GM12878 (cell line): ENCODE data around the gene SMURF1. TPM values are rescaled to one million over a fixed set of nuclear protein-coding genes. Genes with fewer than 3 reads are reported as not detected.

Experiments
- ATAC-seq: fragments of 200-7000 bp; cut with Tn5 transposase; 3 replicates; pipeline ENCODE4 v1.9.1; 2020; ENCODE audit warnings: mild to moderate bottlenecking, moderate library complexity
- BruUV-seq: library from RNA; stranded (reverse); fragments of 400-500 nt; replicated peaks from 2 replicates; lab custom pipeline; 2021; lab: Mats Ljungman, UMichigan
- CTCF ChIA-PET: fragments of 300-600 bp; sonication (Branson Sonifier 250); formaldehyde crosslinking; extraction: SDS; loops from one replicate; lab custom pipeline; 2021; ENCODE audit warnings: inconsistent platforms; lab: Yijun Ruan, JAX
- POLR2A ChIA-PET: fragments of 350-600 bp; formaldehyde crosslinking; extraction: SDS; loops from one replicate; lab custom pipeline; 2021; ENCODE audit warnings: inconsistent platforms; lab: Charles Lee
- RAD21 ChIA-PET: fragments of 300-600 bp; sonication (Branson Sonifier 250); formaldehyde crosslinking; loops from one replicate; lab custom pipeline; 2023; ENCODE audit warnings: antibody characterized with exemption; ENCODE audit not compliant: unreplicated experiment; lab: Charles Lee
- SMC1A ChIA-PET: fragments of 300-600 bp; sonication (Branson Sonifier 250); formaldehyde crosslinking; loops from one replicate; lab custom pipeline; 2023; ENCODE audit not compliant: unreplicated experiment, uncharacterized antibody; lab: Charles Lee
- DNase-seq: peaks from one replicate; pipeline ENCODE4 v3.0.0-alpha.2; 2011; ENCODE audit warnings: low read depth, low spot score
- FAIRE-seq: peaks from 3 replicates; lab custom pipeline; 2011; peaks lifted over from hg19 to GRCh38; lab: Jason Lieb, UNC
- H2AFZ ChIP-seq: 2 replicates; pipeline ENCODE4 v1.6.0; 2011; ENCODE audit warnings: low read depth, low read length, control low read depth; ENCODE audit not compliant: control insufficient read depth
- H3K27ac ChIP-seq: 2 replicates; pipeline ENCODE4 v1.5.1; 2011; ENCODE audit warnings: control low read depth; ENCODE audit not compliant: control insufficient read depth, insufficient read depth
- H3K27me3 ChIP-seq, 2 experiments: replicated peaks in 1 of 2; 2 replicates each; pipeline versions ENCODE4 v1.6.0 to v1.6.1; 2011; ENCODE audit warnings: low read length in 1 of 2; ENCODE audit not compliant: control insufficient read depth in 2 of 2, insufficient read depth in 2 of 2
- H3K36me3 ChIP-seq, 2 experiments: 2 replicates each; pipeline ENCODE4 v1.5.1; 2011; ENCODE audit warnings: low read length in 1 of 2; ENCODE audit not compliant: control insufficient read depth in 2 of 2, insufficient read depth in 2 of 2
- H3K4me1 ChIP-seq: 2 replicates; pipeline ENCODE4 v1.6.1; 2011; ENCODE audit warnings: mild to moderate bottlenecking, low read length, moderate library complexity, mixed read lengths; ENCODE audit not compliant: control insufficient read depth, insufficient read depth
- H3K4me2 ChIP-seq: 2 replicates; pipeline ENCODE4 v1.6.0; 2011; ENCODE audit warnings: control low read depth; ENCODE audit not compliant: control insufficient read depth, insufficient read depth
- H3K4me3 ChIP-seq: fragments of 200-600 bp; sonication (generic); 2 replicates; pipeline ENCODE4 v1.5.1; 2016
- H3K79me2 ChIP-seq: 2 replicates; pipeline ENCODE4 v1.6.0; 2011; ENCODE audit warnings: low read length; ENCODE audit not compliant: control insufficient read depth, insufficient read depth
- H3K9ac ChIP-seq: 2 replicates; pipeline ENCODE4 v1.8.0; 2011; ENCODE audit warnings: low read length, control low read depth, mixed read lengths; ENCODE audit not compliant: control insufficient read depth, insufficient read depth
- H3K9me3 ChIP-seq: replicated peaks from 3 replicates; pipeline ENCODE4 v1.5.1; 2011; ENCODE audit warnings: mild to moderate bottlenecking, low read length; ENCODE audit not compliant: control insufficient read depth, insufficient read depth
- H4K20me1 ChIP-seq: 2 replicates; pipeline ENCODE4 v1.6.0; 2011; ENCODE audit not compliant: control insufficient read depth, insufficient read depth
- NR2F1 ChIP-seq: fragments of 450-650 bp; conservative IDR thresholded peaks from 2 replicates; pipeline ENCODE4 v1.6.1; 2017; ENCODE audit warnings: mild to moderate bottlenecking
- ZBTB40 ChIP-seq: fragments of 450-650 bp; IDR thresholded peaks from 2 replicates; pipeline ENCODE4 v1.6.1; 2016; ENCODE audit warnings: mild to moderate bottlenecking, moderate library complexity, borderline replicate concordance
- WGBS: methylation state at CpG from one replicate; pipeline ENCODE4 v1.1.6; 2016; ENCODE audit warnings: low lambda C conversion rate; ENCODE audit not compliant: insufficient replicate concordance, insufficient coverage; ENCODE audit errors: missing lambda C conversion rate; 5-methylcytosine and 5-hydroxymethylcytosine counted together
- in situ Hi-C: fragments of 300-500 bp; cut with MboI; formaldehyde crosslinking; loops from 9 replicates; pipeline ENCODE4 v1.14.3; 2018; ENCODE audit warnings: mixed read lengths
- intact Hi-C: fragments of 100-400 bp; cut with micrococcal nuclease; formaldehyde crosslinking; loops from one replicate; pipeline ENCODE4 v1.14.2; 2022; ENCODE audit not compliant: unreplicated experiment
- polyA plus RNA-seq, 11 experiments: library from polyadenylated mRNA; depleted of rRNA in 4 of 11; unstranded in 6 of 11; stranded (reverse) in 5 of 11; fragments of >200 nt; fragmentation: Nextera tagmentation in 4 of 11; fragmentation: Illumina TruSeq in 1 of 11; extraction: Ambion mirVana in 4 of 11; extraction: Trizol in 1 of 11; gene quantifications; 1 replicate in 1 of 11; 2 replicates in 10 of 11; pipeline versions ENCODE4 v1.2.1 to v1.2.3, GENCODE V29; 2011 to 2016; ENCODE audit warnings: inconsistent platforms in 2 of 11, missing spikeins in 2 of 11, low read depth in 1 of 11
- total RNA-seq, 4 experiments: library from RNA; depleted of rRNA in 3 of 4; stranded (reverse); fragments of >200 nt in 3 of 4; fragmentation: Illumina TruSeq in 1 of 4; extraction: Trizol in 1 of 4; gene quantifications; 2 replicates each; pipeline versions ENCODE4 v1.2.1 to v1.2.3, GENCODE V29; 2013 to 2021

The SMURF1 gene
- total and polyA plus RNA-seq, 10 of the 15 experiments (the other 5 are each of a cell fraction or from before 2014, with no cell fraction given): 0.76 to 14.0 (median 7.9) TPM

- H3K27me3 ChIP-seq: no peaks in the 10 kb centered on the region
- ChIA-PET POLR2A (no interaction called here), CTCF (interaction anchor here (1.5 kb wide), 1 partner anchor 13 kb away, joined by 3 read pairs; no protein-coding TSS in a partner anchor), RAD21 (no interaction called here), SMC1A (no interaction called here)
- ATAC-seq: no peak
- BruUV-seq: no TSS peak
- H3K4me1 ChIP-seq: no peaks in the 10 kb centered on the region
- H2AFZ ChIP-seq: no peak overlapping the region
- H4K20me1 ChIP-seq: no peaks in the 10 kb centered on the region
- DNase-seq: no peak
- WGBS: 95% methylated on average over 6 of the region's 6 CpGs
- TF ChIP-seq ZBTB40 (peak; percentile 71), NR2F1 (no peak)
- no peak overlapping the region for H3K27ac ChIP-seq
- no peak overlapping the region for H3K4me2 ChIP-seq
- H3K9ac ChIP-seq: no peak overlapping the region
- intact Hi-C loops (no loop called here), in situ Hi-C loops (no loop called here)
- no peaks in the 10 kb centered on the region; the same call in 2 of the 3 replicates for H3K9me3 ChIP-seq
- no peak overlapping the region for H3K4me3 ChIP-seq
- peaks cover 4% of the 10 kb centered on the region for H3K79me2 ChIP-seq
- no peaks in the 10 kb centered on the region; a peak in 1 of 4 replicates for H3K36me3 ChIP-seq
- FAIRE-seq: no peak
These were observed 53.0 kb downstream of the SMURF1 start for GRCh38 chr7:99090771-99091542.
